ENCODE data around the gene TRIM63.
"Not testable (repeated sequence)": the region's sequence is repeated elsewhere in the genome, so short reads cannot be mapped to it uniquely, and the experiment has no call there.

Gene TRIM63
- 0 reads per million in 4 donors for total RNA-seq

- no peak for DNase-seq
Measured at GRCh38 chr1:26067432-26067911, at the start of gene TRIM63. Gene TRIM63, minus strand, starts transcription at chr1:26067630. Its CDS starts 136 bp downstream, at chr1:26067494.

GRCh38 chr1:26114165-26114927, 46.9 kb upstream of the TRIM63 start:
- DNase-seq, result no peak

DNA sequence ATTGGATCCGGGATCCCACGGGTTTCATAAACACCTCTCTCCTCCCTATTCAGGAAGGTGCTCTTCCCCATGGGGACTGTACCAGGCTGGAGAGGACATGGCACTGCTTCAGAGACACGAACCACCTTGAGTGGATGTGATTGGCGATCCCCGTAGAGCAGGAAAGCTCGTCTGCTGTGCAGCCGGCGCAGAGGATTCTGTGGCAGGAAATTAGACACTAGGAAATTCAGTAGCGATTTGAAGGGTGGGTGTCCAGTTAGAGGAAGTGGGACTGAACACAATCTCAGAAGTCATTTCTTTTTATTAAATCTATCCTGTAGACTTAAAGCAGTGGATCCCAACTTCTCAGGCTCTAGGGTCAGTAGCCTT, 45.0 kb upstream of the TRIM63 start:
- DNase-seq, result peak in 1 of 5 donors; percentile 23

GRCh38 chr1:26111530-26112406, 44.3 kb upstream of the TRIM63 start, which contains the start of gene PDIK1L:
Gene PDIK1L, plus strand, starts transcription at chr1:26111824. Its CDS starts 2,485 bp downstream, at chr1:26114309.
- DNase-seq, result peak; percentile 89 to 97 (median 92)

GRCh38 chr1:26110731-26111529, 43.5 kb upstream of the TRIM63 start:
- DNase-seq, result peak; percentile 64 to 83 (median 74)

DNA sequence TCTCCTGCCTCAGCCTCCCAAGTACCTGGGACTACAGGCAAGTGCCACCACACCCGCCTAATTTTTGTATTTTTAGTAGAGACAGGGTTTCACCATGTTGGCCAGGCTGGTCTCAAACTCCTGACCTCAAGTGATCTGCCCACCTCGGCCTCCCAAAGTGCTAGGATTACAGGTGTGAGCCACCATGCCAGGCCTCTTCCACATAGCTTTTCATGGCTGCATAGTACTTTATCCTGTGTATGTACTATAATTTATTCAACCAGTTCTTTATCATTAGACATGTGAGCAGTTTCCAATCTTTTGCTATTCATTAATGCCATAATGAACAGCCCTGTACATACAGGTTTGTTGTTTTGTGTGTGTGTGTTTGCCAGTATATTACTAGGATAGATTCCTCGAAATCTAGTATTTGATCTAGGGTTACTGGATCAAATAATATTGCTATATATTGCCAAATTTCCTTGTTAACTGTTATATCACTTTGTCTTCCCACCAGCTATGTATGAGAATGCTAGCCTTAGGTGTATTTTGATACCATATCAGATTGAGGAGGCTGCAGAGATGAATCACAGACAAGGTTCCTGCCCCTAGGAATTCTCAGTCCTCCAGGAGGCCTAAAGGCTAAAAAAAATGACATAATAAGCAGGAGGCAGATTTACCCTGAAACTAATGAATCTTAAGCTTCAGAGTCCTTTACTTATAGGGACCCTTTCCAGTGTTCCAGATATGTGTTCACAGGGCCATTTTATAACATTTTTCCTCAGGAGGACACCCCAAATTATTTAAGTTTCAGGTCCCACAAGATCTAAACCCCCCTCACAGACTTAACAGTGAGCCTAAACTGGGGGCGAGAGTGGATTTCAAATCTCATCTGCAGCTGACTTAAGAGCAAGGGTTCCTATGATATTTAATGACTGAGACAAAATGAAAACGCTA, 42.1 kb upstream of the TRIM63 start:
- DNase-seq, result no peak

- DNase-seq, result not testable (repeated sequence)
Measured at GRCh38 chr1:26105226-26105548, 37.8 kb upstream of the TRIM63 start.

DNA sequence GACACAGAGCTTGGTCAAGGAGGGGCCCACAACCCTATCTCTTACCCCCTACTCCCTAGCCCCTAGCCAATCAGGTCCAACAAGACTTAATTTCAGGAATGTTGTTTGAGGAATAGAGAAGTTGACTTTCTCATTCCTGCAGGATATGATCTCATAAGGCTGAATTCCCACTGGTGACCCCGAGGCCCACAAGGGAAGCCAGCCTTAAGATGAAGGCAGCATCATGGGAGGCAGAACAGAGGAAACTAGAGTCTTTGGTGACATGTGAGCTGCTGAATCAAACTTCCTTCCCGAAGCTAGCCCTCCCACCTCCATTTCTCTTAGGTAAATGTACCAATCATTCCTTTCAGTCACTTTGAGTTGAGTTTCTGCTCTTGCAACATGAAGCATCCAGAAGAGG, 35.1 kb upstream of the TRIM63 start:
- DNase-seq, result no peak

- DNase-seq, result no peak
Measured at GRCh38 chr1:26102119-26102518, 34.7 kb upstream of the TRIM63 start.

DNA sequence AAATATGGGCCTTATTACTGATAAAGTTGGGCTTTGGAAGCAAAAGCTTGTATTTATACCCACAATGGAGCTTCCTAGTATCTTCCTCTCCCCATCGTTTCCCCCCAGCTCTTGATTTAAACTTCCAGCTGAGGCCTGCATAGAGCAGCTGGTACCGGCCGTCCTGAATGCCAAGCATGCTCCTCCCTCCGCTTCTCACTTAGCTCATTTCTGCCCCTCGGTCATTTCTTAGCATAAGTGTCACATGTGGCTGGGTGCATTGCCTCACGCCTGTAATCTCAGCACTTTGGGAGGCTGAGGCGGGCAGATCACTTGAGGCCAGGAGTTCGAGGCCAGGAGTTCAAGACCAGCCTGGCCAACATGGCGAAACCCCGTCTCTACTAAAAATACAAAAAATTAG, 32.8 kb upstream of the TRIM63 start:
- not testable (repeated sequence) for DNase-seq

GRCh38 chr1:26099780-26100179, 32.4 kb upstream of the TRIM63 start:
- DNase-seq, result no peak

GRCh38 chr1:26098602-26099001, 31.2 kb upstream of the TRIM63 start:
- no peak for DNase-seq

GRCh38 chr1:26097696-26098095, 30.3 kb upstream of the TRIM63 start:
- DNase-seq, result peak in 1 of 5 donors; percentile 20

DNA sequence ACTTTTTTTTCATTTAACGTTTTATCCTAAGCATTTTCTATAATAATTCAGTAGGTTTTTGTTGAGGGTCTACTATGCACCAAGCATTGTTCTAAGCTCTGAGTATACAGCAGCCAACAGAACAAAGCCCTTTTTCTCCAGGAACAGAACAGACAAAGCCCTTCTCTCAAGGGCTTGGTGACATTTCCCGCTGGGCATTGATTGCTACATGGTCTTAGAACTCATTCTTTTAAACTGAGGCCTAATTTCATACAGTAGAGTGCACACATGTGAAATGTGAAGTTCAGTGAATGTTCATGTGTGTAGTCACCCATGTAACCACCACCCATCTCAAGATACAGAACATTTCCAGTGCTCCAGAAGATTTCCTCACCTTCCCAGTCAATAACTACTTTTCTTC, 29.0 kb upstream of the TRIM63 start:
- no peak for DNase-seq

DNA sequence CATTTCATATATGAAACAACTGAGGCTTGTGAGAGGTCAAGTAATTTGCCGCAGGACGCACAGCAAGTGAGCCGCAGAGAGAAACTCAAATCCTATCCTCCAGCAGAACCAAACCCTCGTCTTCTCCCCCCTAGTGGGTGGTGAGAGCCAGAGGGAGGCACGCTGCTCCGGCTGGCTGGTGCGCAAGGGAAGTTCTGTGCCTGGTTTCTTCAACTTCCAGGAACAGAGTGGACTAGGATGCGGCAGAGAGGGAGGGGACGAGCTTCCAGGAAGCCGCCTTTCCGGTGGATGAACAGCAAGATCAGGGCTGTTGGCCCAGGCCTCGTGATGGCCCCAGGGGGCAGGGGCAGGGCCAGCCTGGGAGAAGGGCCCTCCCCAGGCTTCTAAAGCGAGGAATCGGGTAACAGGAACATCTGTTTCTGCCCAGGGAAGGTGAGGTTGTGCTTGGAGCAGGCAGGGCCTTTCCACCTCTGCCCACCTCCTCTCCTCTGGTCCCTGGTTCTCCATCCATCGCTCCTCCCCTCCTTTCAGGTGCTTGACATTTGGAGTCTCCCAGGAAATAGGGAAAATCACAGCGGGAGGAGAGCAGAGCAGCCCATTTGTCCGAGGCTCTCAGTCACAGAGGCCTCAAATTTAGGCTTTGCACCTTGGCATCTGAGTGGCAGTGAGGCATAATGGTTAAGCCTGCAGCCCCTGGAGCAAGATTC, 27.4 kb upstream of the TRIM63 start:
- no peak for DNase-seq

- DNase-seq, result no peak
Measured at GRCh38 chr1:26094076-26094669, 26.7 kb upstream of the TRIM63 start.

DNA sequence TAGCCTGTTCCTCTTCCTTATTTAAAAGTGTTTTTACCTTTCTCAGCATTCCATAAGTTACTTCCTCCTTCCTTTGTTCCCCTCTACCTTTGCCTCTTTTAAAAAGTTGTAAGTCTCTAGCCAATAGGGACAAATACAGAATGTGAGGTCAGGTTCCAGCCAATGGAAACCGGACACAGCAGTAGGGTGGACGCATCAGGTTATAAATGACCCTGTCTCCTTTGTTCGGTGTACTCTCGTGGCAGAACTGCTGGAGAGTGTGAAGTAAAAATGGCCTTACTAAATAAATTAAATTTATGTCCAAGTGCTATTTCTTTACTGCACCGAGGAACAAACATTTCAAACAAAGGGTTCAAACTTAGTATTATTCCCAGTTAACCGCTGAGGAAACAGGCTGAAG, 26.1 kb upstream of the TRIM63 start:
- DNase-seq, result not testable (repeated sequence)

DNA sequence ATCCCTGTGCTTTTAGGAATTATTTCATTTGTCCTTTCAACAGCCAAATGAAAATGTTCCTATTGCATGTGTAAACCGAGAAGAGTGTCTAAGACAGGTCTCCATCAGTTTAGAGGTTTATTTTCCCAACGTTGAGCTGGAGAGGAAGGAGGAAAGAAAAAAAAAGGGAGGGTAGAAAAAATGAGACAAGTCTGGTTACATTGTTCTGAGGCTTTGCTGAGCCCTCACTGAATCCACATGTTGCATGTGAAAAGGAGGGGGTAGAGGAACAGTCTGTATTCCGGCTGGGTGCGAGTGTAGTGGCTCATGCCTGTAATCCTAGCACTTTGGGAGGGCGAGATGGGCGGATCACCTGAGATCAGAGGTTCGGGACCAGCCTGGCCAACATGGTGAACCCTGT, 25.0 kb upstream of the TRIM63 start:
- DNase-seq, result no peak

DNA sequence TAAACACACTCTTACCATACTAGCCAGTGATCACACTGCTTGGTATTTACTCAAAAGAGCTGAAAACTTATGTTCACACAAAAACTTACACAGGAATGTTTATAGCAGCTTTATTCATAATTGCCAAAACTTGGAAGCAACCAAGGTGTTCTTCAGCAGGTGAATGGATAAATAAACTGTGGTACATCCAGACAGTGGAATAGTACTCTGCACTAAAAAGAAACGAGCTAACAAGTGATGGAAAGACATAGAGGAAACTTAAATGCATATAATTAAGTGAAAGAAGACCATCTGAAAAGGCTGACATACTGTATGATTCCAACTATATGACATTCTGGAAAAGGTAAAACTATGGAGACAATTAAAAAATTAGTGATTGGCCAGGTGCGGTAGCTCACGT, 23.5 kb upstream of the TRIM63 start:
- no peak for DNase-seq

DNA sequence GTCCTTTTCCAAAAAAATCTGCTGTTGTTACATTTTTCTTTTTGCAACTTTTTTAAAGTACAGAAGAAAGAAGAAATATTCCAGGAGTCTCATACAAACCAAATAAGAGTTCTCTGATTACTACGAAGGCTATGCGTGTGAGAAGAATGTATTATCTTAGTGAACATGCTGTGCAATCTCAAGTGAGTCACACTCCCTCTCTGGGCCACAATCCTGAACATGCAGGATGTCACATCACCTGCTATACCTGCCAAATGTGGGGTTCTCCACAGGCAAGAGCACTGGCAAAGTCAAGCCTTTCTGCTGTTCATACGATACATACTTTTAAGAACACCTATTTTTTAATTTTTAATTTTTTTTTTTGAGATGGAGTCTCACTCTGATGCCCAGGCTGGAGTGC, 21.7 kb upstream of the TRIM63 start:
- no peak for DNase-seq

- no peak for DNase-seq
Measured at GRCh38 chr1:26084844-26085243, 17.4 kb upstream of the TRIM63 start.

Data from T-helper 1 cell (primary cell).